Esophagus muscularis mucosa (tissue), 3 donors: ENCODE results near the gene DNM3.

ENCODE experiments used
- EP300 ChIP-seq: sonication (generic); formaldehyde crosslinking; IDR thresholded peaks from one replicate; pipeline ENCODE4 v1.6.1; 2017; ENCODE audit warnings: antibody characterized with exemption
- POLR2AphosphoS5 ChIP-seq, 2 donors: sonication (generic); formaldehyde crosslinking; IDR thresholded peaks; one replicate each; pipeline ENCODE4 v1.6.1; 2017; ENCODE audit warnings: antibody characterized with exemption in 2 of 2

GRCh38 chr1:171849245-171849898 lies 8.1 kb downstream of the DNM3 start:
- TF ChIP-seq EP300, result no peak
- no peak for TF ChIP-seq POLR2AphosphoS5 (IDR thresholded peaks at IDR 0.05)
